Neural cell (in vitro differentiated cells): ENCODE measurements around the gene GRM2. TPM values are rescaled to one million over a fixed set of nuclear protein-coding genes. Genes with fewer than 3 reads are reported as not detected.

Source experiments
- H2AFZ ChIP-seq: fragments of 200-600, 300-800 bp; sonication (generic), shearing (Covaris generic); 2 replicates; pipeline ENCODE4 v1.6.0; 2014; ENCODE audit warnings: low read depth, mild to moderate bottlenecking, antibody characterized with exemption, low read length, moderate library complexity
- H3F3A ChIP-seq: fragments of 200-600 bp; shearing (Covaris generic); 2 replicates; pipeline ENCODE4 v1.6.1; 2016; ENCODE audit warnings: mild to moderate bottlenecking, moderate library complexity, mixed read lengths, antibody characterized with exemption, low read length; ENCODE audit not compliant: insufficient read depth, poor library complexity, severe bottlenecking
- H3K27ac ChIP-seq: fragments of 200-600, 300-800 bp; sonication (generic), shearing (Covaris generic); 2 replicates; pipeline ENCODE4 v1.5.1; 2014; ENCODE audit warnings: mild to moderate bottlenecking, low read length, moderate library complexity
- H3K27me3 ChIP-seq: fragments of 300-800, 200-600 bp; sonication (generic), shearing (Covaris generic); 2 replicates; pipeline ENCODE4 v1.6.0; 2014; ENCODE audit warnings: mild to moderate bottlenecking, low read depth, low read length, moderate library complexity; ENCODE audit not compliant: insufficient read depth
- H3K36me3 ChIP-seq: fragments of 300-800, 200-600 bp; sonication (generic), shearing (Covaris generic); 2 replicates; pipeline ENCODE4 v1.5.1; 2014; ENCODE audit warnings: mild to moderate bottlenecking, antibody characterized with exemption, low read length, moderate library complexity; ENCODE audit not compliant: insufficient read depth
- H3K4me2 ChIP-seq: fragments of 300-800, 200-600 bp; sonication (generic), shearing (Covaris generic); 2 replicates; pipeline ENCODE4 v1.6.0; 2014; ENCODE audit warnings: mild to moderate bottlenecking, low read length
- H3K4me3 ChIP-seq: fragments of 300-800, 200-600 bp; sonication (generic), shearing (Covaris generic); 2 replicates; pipeline ENCODE4 v1.5.1; 2014; ENCODE audit warnings: mild to moderate bottlenecking, low read length, moderate library complexity
- H3K79me2 ChIP-seq: fragments of 200-600 bp; shearing (Covaris generic); replicated peaks from 2 replicates; pipeline ENCODE4 v1.6.0; 2014; ENCODE audit warnings: mild to moderate bottlenecking, low read length, moderate library complexity; ENCODE audit not compliant: insufficient read depth
- H3K9ac ChIP-seq: fragments of 300-800, 200-600 bp; sonication (generic), shearing (Covaris generic); 2 replicates; pipeline ENCODE4 v1.6.1; 2016; ENCODE audit warnings: mild to moderate bottlenecking, low read length, mixed read lengths
- H3K9me2 ChIP-seq: fragments of 200-600 bp; shearing (Covaris generic); 2 replicates; pipeline ENCODE4 v1.6.1; 2016; ENCODE audit warnings: mild to moderate bottlenecking, low read length, mixed read lengths; ENCODE audit not compliant: insufficient read depth
- H3K9me3 ChIP-seq: fragments of 200-600, 300-800 bp; sonication (generic), shearing (Covaris generic); 2 replicates; pipeline ENCODE4 v1.6.1; 2016; ENCODE audit warnings: mild to moderate bottlenecking, mixed run types, low read length, moderate library complexity, mixed read lengths
- H4K20me1 ChIP-seq: fragments of 200-600 bp; shearing (Covaris generic); 2 replicates; pipeline ENCODE4 v1.6.1; 2016; ENCODE audit warnings: mild to moderate bottlenecking, mixed run types; ENCODE audit not compliant: insufficient read depth
- EP300 ChIP-seq: fragments of 450-650 bp; conservative IDR thresholded peaks from 2 replicates; pipeline ENCODE4 v1.6.1; 2014; ENCODE audit warnings: antibody characterized with exemption, mild to moderate bottlenecking, moderate library complexity; ENCODE audit not compliant: poor library complexity, severe bottlenecking
- EZH2 ChIP-seq: fragments of 200-600, 300-800 bp; shearing (Covaris generic), sonication (generic); IDR thresholded peaks from 2 replicates; pipeline ENCODE4 v1.6.1; 2014; ENCODE audit warnings: antibody characterized with exemption, low read length, borderline replicate concordance, mild to moderate bottlenecking; ENCODE audit not compliant: insufficient read depth, poor library complexity, severe bottlenecking
- MXI1 ChIP-seq: fragments of 450-650 bp; conservative IDR thresholded peaks from 2 replicates; pipeline ENCODE4 v1.6.1; 2014; ENCODE audit warnings: antibody characterized with exemption, mild to moderate bottlenecking; ENCODE audit not compliant: poor library complexity, severe bottlenecking
- POLR2AphosphoS5 ChIP-seq: IDR thresholded peaks from 2 replicates; pipeline ENCODE4 v1.6.1; 2012
- RAD21 ChIP-seq: fragments of 450-650 bp; conservative IDR thresholded peaks from 2 replicates; pipeline ENCODE4 v1.6.1; 2014; ENCODE audit warnings: antibody characterized with exemption, mild to moderate bottlenecking, moderate library complexity
- REST ChIP-seq: IDR thresholded peaks from 2 replicates; pipeline ENCODE4 v1.6.1; 2012; ENCODE audit warnings: borderline replicate concordance
- SMC3 ChIP-seq: fragments of 450-650 bp; conservative IDR thresholded peaks from 2 replicates; pipeline ENCODE4 v1.6.1; 2014; ENCODE audit warnings: antibody characterized with exemption, mild to moderate bottlenecking, moderate library complexity; ENCODE audit not compliant: poor library complexity
- TAF1 ChIP-seq: IDR thresholded peaks from 2 replicates; pipeline ENCODE4 v1.6.1; 2012; ENCODE audit warnings: low read depth
- polyA plus RNA-seq: library from polyadenylated mRNA; depleted of rRNA; stranded (reverse); fragments of >200 nt; gene quantifications from 2 replicates; pipeline ENCODE4 v1.2.3, GENCODE V29; 2014
- TF ChIP-seq, protein P1 (sequence below): fragments of 450-650 bp; IDR thresholded peaks from 2 replicates; pipeline ENCODE4 v1.5.1; 2014; ENCODE audit warnings: antibody characterized with exemption, mild to moderate bottlenecking, moderate library complexity; ENCODE audit not compliant: poor library complexity, severe bottlenecking

Gene GRM2
- polyA plus RNA-seq, 1 donor from 2014 or later = 9.1 TPM

- H3K36me3 ChIP-seq = no peaks in the 10 kb centered on the region
- TF ChIP-seq SMC3 = no peak
- TF ChIP-seq EZH2 = no peak
- TF ChIP-seq TAF1 = no peak
- TF ChIP-seq REST = no peak
- no peaks in the 10 kb centered on the region for H4K20me1 ChIP-seq
- H3K27me3 ChIP-seq = no peaks in the 10 kb centered on the region
- no peaks in the 10 kb centered on the region for H3K9me3 ChIP-seq
- H3K9me2 ChIP-seq = no peaks in the 10 kb centered on the region
- H3K4me3 ChIP-seq = no peak overlapping the region
- H3K27ac ChIP-seq = no peak overlapping the region
- no peaks in the 10 kb centered on the region for H3K79me2 ChIP-seq
- no peak overlapping the region for H3K4me2 ChIP-seq
- no peak overlapping the region for H2AFZ ChIP-seq
- H3F3A ChIP-seq = no peaks in the 10 kb centered on the region
- H3K9ac ChIP-seq = no peak overlapping the region
These were observed 41.5 kb downstream of the GRM2 start for GRCh38 chr3:51748327-51748726.

- Histone ChIP-seq H3K36me3 (no peaks in the 10 kb centered on the region), H3K4me3 (no peak overlapping the region), H4K20me1 (no peaks in the 10 kb centered on the region), H3K9me2 (no peaks in the 10 kb centered on the region), H3K27me3 (no peaks in the 10 kb centered on the region), H3K27ac (no peak overlapping the region), H3K9me3 (no peaks in the 10 kb centered on the region), H3F3A (no peaks in the 10 kb centered on the region), H3K79me2 (no peaks in the 10 kb centered on the region), H3K4me2 (no peak overlapping the region), H3K9ac (no peak overlapping the region), H2AFZ (no peak overlapping the region)
- TF ChIP-seq REST = no peak
- no peak for TF ChIP-seq SMC3
- TF ChIP-seq, protein P1, sequence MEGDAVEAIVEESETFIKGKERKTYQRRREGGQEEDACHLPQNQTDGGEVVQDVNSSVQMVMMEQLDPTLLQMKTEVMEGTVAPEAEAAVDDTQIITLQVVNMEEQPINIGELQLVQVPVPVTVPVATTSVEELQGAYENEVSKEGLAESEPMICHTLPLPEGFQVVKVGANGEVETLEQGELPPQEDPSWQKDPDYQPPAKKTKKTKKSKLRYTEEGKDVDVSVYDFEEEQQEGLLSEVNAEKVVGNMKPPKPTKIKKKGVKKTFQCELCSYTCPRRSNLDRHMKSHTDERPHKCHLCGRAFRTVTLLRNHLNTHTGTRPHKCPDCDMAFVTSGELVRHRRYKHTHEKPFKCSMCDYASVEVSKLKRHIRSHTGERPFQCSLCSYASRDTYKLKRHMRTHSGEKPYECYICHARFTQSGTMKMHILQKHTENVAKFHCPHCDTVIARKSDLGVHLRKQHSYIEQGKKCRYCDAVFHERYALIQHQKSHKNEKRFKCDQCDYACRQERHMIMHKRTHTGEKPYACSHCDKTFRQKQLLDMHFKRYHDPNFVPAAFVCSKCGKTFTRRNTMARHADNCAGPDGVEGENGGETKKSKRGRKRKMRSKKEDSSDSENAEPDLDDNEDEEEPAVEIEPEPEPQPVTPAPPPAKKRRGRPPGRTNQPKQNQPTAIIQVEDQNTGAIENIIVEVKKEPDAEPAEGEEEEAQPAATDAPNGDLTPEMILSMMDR = no peak
- no peak for TF ChIP-seq EZH2
- TF ChIP-seq POLR2AphosphoS5 = no peak
- no peak for TF ChIP-seq EP300
- no peak for TF ChIP-seq MXI1
- TF ChIP-seq TAF1 = no peak
- no peak for TF ChIP-seq RAD21
These were observed 44.0 kb downstream of the GRM2 start for GRCh38 chr3:51750878-51751277.
